Measurements from ENCODE around the gene SNX8. TPM values are rescaled to one million over a fixed set of nuclear protein-coding genes. Genes with fewer than 3 reads are reported as not detected.

SNX8 gene
- total RNA-seq, 1 donor from 2014 or later, result 8.3 TPM

GRCh38 chr7:2220954-2221353 lies 93.3 kb downstream of the SNX8 start:
- Histone ChIP-seq H3K27ac (no peak overlapping the region), H3K4me3 (no peak overlapping the region), H3K27me3 (no peaks in the 10 kb centered on the region), H3K36me3 (peaks cover 0 to 52% of the 10 kb centered on the region in 2 donors), H3K9me3 (no peaks in the 10 kb centered on the region), H3K4me1 (no peaks in the 10 kb centered on the region)
- no peak for DNase-seq (ENCODE audit: extremely low spot score in 2 of 2)
- intact Hi-C loops (cut with DNase I), result no loop called here
- TF ChIP-seq, protein P1, sequence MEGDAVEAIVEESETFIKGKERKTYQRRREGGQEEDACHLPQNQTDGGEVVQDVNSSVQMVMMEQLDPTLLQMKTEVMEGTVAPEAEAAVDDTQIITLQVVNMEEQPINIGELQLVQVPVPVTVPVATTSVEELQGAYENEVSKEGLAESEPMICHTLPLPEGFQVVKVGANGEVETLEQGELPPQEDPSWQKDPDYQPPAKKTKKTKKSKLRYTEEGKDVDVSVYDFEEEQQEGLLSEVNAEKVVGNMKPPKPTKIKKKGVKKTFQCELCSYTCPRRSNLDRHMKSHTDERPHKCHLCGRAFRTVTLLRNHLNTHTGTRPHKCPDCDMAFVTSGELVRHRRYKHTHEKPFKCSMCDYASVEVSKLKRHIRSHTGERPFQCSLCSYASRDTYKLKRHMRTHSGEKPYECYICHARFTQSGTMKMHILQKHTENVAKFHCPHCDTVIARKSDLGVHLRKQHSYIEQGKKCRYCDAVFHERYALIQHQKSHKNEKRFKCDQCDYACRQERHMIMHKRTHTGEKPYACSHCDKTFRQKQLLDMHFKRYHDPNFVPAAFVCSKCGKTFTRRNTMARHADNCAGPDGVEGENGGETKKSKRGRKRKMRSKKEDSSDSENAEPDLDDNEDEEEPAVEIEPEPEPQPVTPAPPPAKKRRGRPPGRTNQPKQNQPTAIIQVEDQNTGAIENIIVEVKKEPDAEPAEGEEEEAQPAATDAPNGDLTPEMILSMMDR (IDR thresholded peaks at IDR 0.05), result no peak
- TF ChIP-seq POLR2AphosphoS5 (IDR thresholded peaks at IDR 0.05; ENCODE audit: insufficient read depth in 1 of 2, low read depth in 1 of 2) (no peak), POLR2A (IDR thresholded peaks at IDR 0.05) (no peak)

- intact Hi-C loops (cut with DNase I), result no loop called here
- H3K36me3 ChIP-seq, result peaks cover 0 to 54% of the 10 kb centered on the region in 2 donors
Observed at GRCh38 chr7:2220506-2220905, 93.7 kb downstream of the SNX8 start.

DNA sequence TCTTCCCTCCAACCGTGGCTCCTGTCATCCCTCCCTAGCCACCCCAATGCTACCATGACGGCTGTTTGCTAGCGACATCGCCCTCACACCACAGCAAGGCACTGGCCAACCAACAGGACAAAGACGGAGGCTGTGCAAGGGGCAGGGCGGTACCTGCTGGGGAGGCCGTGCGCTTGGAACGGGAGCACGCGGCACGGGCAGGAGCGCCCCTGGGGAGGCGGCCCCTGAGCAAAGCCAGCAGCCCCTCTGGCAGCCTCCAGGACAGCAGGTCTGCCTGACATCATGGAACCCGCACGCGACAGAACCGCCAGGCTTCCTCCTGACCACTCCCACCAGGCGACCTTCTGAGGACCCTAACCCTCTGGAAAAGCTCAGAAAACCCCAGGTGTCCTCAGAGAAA lies 94.2 kb downstream of the SNX8 start:
- no peak overlapping the region for H3K4me3 ChIP-seq
- H3K27ac ChIP-seq, result no peak overlapping the region
- intact Hi-C loops (cut with DNase I), result no loop called here
- no peak for DNase-seq (ENCODE audit: extremely low spot score in 2 of 2)
- no peaks in the 10 kb centered on the region for H3K27me3 ChIP-seq
- H3K9me3 ChIP-seq, result no peaks in the 10 kb centered on the region
- TF ChIP-seq POLR2A (IDR thresholded peaks at IDR 0.05), result no peak
- no peak for TF ChIP-seq POLR2AphosphoS5 (IDR thresholded peaks at IDR 0.05; ENCODE audit: insufficient read depth in 1 of 2, low read depth in 1 of 2)
- TF ChIP-seq, protein P1 (IDR thresholded peaks at IDR 0.05), result no peak
- no peaks in the 10 kb centered on the region for H3K4me1 ChIP-seq
- peaks cover 0 to 53% of the 10 kb centered on the region in 2 donors for H3K36me3 ChIP-seq

More at GRCh38 chr7:2220506-2220905, 93.7 kb downstream of the SNX8 start:
- Histone ChIP-seq H3K9me3 (no peaks in the 10 kb centered on the region), H3K27ac (no peak overlapping the region), H3K27me3 (no peaks in the 10 kb centered on the region), H3K4me1 (no peaks in the 10 kb centered on the region), H3K4me3 (no peak overlapping the region)
- TF ChIP-seq POLR2AphosphoS5 (IDR thresholded peaks at IDR 0.05; ENCODE audit: insufficient read depth in 1 of 2, low read depth in 1 of 2), result no peak
- TF ChIP-seq POLR2A (IDR thresholded peaks at IDR 0.05), result no peak
- TF ChIP-seq, protein P1 (IDR thresholded peaks at IDR 0.05), result no peak
- no peak for DNase-seq (ENCODE audit: extremely low spot score in 2 of 2)

GRCh38 chr7:2219606-2220005 lies 94.6 kb downstream of the SNX8 start:
- Histone ChIP-seq H3K27me3 (no peaks in the 10 kb centered on the region), H3K4me1 (no peaks in the 10 kb centered on the region), H3K4me3 (no peak overlapping the region), H3K9me3 (no peaks in the 10 kb centered on the region), H3K27ac (no peak overlapping the region), H3K36me3 (peaks cover 0 to 51% of the 10 kb centered on the region in 2 donors)
- intact Hi-C loops (cut with DNase I), result loop anchor here (10.0 kb wide), 1 partner anchor 635 kb away; no protein-coding TSS in a partner anchor
- TF ChIP-seq, protein P1 (IDR thresholded peaks at IDR 0.05), result no peak
- TF ChIP-seq POLR2AphosphoS5 (IDR thresholded peaks at IDR 0.05; ENCODE audit: insufficient read depth in 1 of 2, low read depth in 1 of 2) (no peak), POLR2A (IDR thresholded peaks at IDR 0.05) (no peak)
- DNase-seq (ENCODE audit: extremely low spot score in 2 of 2), result no peak

- Histone ChIP-seq H3K4me3 (no peak overlapping the region), H3K27ac (no peak overlapping the region), H3K27me3 (no peaks in the 10 kb centered on the region), H3K9me3 (no peaks in the 10 kb centered on the region), H3K4me1 (no peaks in the 10 kb centered on the region), H3K36me3 (peaks cover 0 to 51% of the 10 kb centered on the region in 2 donors)
- no peak for DNase-seq (ENCODE audit: extremely low spot score in 2 of 2)
- intact Hi-C loops (cut with DNase I), result loop anchor here (10.0 kb wide), 1 partner anchor 634 kb away; no protein-coding TSS in a partner anchor
- TF ChIP-seq, protein P1 (IDR thresholded peaks at IDR 0.05), result no peak
- TF ChIP-seq POLR2A (IDR thresholded peaks at IDR 0.05) (no peak), POLR2AphosphoS5 (IDR thresholded peaks at IDR 0.05; ENCODE audit: insufficient read depth in 1 of 2, low read depth in 1 of 2) (no peak)
Observed at GRCh38 chr7:2219136-2219535, 95.1 kb downstream of the SNX8 start.

Data from vagina (tissue), 2 donors.